ENCODE data around the gene ADGRG1. TPM values are rescaled to one million over a fixed set of nuclear protein-coding genes. Genes with fewer than 3 reads are reported as not detected.

The ADGRG1 gene
- total and polyA plus RNA-seq, 12 donors, result 1.8 to 69.9 (median 41.4) TPM

DNA sequence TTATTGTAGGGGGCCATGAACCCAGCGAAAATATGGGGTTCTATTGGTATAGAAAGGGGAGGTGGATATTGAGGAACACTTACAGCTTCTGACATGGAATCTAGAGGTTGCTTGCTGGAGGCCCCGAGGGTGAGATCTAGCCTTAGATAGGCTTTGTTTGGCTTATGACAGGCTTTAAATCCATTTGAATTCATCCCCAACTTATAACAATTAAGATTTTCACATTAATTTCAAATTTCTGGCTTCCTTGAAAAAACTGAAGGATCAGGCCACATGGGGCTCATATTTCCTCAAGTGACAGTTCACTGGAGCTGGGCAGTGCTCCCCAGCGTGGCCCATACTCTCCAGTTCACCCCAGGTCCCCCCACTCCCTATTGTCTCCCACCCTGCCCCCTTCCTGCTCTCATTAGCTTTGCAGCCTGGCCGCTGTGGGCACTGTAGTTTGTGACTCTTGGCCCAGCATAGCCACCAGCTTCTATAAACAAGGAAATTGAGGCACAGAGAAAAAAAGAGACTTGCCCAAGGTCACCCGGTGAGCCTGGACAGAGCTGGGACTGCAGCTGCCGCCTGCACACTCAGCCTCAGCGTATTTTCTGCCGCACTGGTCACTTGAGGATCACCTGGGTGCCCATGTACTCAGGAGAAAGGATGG lies 19.8 kb upstream of the ADGRG1 start:
- intact Hi-C loops (cut with DNase I), result no loop called here
- peaks cover 4% of the 10 kb centered on the region for H3K27me3 ChIP-seq
- no peaks in the 10 kb centered on the region for H3K9me3 ChIP-seq (replicated peaks in 1 of 3)
- 85 to 98% (median 90%) methylated on average over 8 of the region's 8 CpGs for WGBS, 4 donors
- peaks cover 3 to 24% of the 10 kb centered on the region in 2 donors for H3K4me1 ChIP-seq (replicated peaks in 1 of 2)
- no peak overlapping the region for H3K27ac ChIP-seq
- H3K36me3 ChIP-seq (replicated peaks in 1 of 2), result no peaks in the 10 kb centered on the region
- TF ChIP-seq, protein P1, sequence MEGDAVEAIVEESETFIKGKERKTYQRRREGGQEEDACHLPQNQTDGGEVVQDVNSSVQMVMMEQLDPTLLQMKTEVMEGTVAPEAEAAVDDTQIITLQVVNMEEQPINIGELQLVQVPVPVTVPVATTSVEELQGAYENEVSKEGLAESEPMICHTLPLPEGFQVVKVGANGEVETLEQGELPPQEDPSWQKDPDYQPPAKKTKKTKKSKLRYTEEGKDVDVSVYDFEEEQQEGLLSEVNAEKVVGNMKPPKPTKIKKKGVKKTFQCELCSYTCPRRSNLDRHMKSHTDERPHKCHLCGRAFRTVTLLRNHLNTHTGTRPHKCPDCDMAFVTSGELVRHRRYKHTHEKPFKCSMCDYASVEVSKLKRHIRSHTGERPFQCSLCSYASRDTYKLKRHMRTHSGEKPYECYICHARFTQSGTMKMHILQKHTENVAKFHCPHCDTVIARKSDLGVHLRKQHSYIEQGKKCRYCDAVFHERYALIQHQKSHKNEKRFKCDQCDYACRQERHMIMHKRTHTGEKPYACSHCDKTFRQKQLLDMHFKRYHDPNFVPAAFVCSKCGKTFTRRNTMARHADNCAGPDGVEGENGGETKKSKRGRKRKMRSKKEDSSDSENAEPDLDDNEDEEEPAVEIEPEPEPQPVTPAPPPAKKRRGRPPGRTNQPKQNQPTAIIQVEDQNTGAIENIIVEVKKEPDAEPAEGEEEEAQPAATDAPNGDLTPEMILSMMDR (IDR thresholded peaks at IDR 0.05), result no peak
- TF ChIP-seq POLR2A (IDR thresholded peaks at IDR 0.05), result no peak
- no peak overlapping the region for H3K4me3 ChIP-seq
- peak in 4 of 7 donors; percentile 7 to 44 (median 14) for DNase-seq

DNA sequence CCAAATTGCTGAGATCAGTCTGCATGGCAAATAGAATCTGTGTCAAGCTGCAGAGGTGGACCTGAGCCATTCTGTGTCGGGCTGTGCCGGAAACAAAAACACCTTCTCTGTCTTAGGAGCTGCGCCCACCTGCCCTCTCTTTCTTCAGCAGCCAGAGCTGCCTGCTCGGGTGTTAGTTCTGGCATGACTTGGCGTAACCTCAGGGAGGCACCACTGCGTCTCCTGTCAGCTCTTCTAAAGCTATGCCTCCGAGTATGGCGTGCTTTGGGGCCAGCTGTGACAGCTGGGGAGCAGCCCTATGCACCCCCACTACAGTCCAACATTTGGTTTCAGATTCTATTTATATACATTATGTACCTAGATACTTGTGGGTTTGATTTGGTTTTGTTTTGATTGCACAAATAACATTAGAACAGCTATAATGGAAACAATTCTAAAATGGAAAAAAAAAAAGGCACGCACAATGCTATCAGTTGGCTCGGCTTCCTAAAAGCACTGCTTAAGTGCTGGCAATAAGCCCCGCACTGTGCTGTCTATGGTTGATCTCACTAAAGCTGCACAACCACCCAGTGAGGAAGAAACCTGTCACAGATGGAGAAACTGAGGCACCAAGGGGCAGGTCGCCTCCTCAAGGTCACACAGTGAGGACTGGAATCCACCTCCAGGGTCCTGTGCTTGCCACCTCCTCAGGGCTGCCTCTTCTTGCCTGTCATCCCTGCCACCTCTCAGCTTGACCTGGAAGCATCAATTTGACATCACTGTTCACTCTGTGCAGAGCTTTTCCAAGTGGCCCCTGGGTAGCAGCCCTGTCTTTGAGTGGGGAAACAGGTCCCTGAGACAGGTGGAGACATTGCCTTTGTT lies 18.7 kb upstream of the ADGRG1 start:
- 24 to 48% (median 44%) methylated on average over 9 to 12 of the region's 12 CpGs for WGBS, 4 donors
- H3K27me3 ChIP-seq, result no peaks in the 10 kb centered on the region

DNA sequence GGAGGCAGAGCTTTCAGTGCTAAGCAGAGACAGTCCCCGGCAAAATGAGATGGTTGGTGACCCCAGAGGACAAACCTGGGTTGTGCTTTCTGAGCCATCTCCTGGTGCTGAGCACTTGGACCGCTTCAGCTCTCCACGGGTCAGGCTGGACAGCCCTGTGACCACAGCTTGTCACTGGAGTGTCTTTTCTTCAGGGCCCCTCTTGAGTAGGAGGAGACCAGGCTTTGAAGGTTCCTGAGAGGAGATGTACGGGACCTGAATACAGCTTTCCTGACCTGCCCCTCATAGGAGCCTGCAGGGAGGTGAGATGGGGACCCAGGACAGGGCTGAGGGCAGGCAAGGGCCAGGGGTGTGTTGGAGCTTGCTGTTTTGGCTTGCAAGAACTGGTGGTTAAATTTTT lies 17.8 kb upstream of the ADGRG1 start:
- Histone ChIP-seq H3K27ac (peak overlapping the region in 1 of 5 donors; percentile 42), H3K9me3 (replicated peaks in 1 of 3) (no peaks in the 10 kb centered on the region), H3K4me3 (no peak overlapping the region), H3K27me3 (no peaks in the 10 kb centered on the region), H3K36me3 (replicated peaks in 1 of 2) (no peaks in the 10 kb centered on the region), H3K4me1 (replicated peaks in 1 of 2) (peaks cover 3 to 24% of the 10 kb centered on the region in 2 donors)
- DNase-seq, result peak in 3 of 7 donors; percentile 14 to 36 (median 19)
- 78 to 100% (median 85%) methylated on average over 2 to 4 of the region's 4 CpGs for WGBS, 4 donors
- intact Hi-C loops (cut with DNase I), result no loop called here
- TF ChIP-seq POLR2A (IDR thresholded peaks at IDR 0.05), result no peak
- TF ChIP-seq, protein P1 (IDR thresholded peaks at IDR 0.05), result no peak

More for the DNA sequence above, 18.7 kb upstream of the ADGRG1 start:
- no peak for TF ChIP-seq POLR2A (IDR thresholded peaks at IDR 0.05)
- TF ChIP-seq, protein P1 (IDR thresholded peaks at IDR 0.05), result no peak
- intact Hi-C loops (cut with DNase I), result no loop called here
- Histone ChIP-seq H3K9me3 (replicated peaks in 1 of 3) (no peaks in the 10 kb centered on the region), H3K36me3 (replicated peaks in 1 of 2) (no peaks in the 10 kb centered on the region), H3K27ac (no peak overlapping the region), H3K4me3 (no peak overlapping the region), H3K4me1 (replicated peaks in 1 of 2) (peaks cover 3 to 24% of the 10 kb centered on the region in 2 donors)
- peak in 6 of 7 donors; percentile 28 to 74 (median 46) for DNase-seq

DNA sequence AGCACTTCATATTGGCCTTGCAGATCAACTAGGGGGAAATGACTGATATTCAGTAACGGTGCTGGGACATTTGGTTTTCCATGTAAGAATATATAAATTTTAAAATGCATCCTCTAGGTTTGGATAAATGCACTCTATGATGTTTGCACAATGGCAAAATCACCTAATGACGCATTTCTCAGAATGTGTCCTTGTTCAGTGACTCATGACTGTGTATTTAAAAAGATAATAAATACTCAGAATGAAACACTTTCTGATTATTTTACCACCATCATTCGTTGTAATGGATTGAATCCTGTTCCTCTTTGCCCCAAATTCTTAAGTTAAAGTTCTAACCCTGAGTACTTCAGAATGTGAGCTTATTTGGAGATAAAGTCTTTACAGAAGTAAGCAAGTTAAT lies 17.2 kb upstream of the ADGRG1 start:
- 35 to 46% (median 42%) methylated on average over 3 of the region's 3 CpGs for WGBS, 4 donors
- intact Hi-C loops (cut with DNase I), result no loop called here

More for the DNA sequence above, 17.2 kb upstream of the ADGRG1 start:
- no peak overlapping the region for H3K4me3 ChIP-seq
- no peaks in the 10 kb centered on the region for H3K27me3 ChIP-seq
- peak in 4 of 7 donors; percentile 13 to 20 (median 18) for DNase-seq
- no peak for TF ChIP-seq POLR2A (IDR thresholded peaks at IDR 0.05)
- TF ChIP-seq, protein P1 (IDR thresholded peaks at IDR 0.05), result no peak
- H3K9me3 ChIP-seq (replicated peaks in 1 of 3), result no peaks in the 10 kb centered on the region
- H3K4me1 ChIP-seq (replicated peaks in 1 of 2), result peaks cover 3 to 24% of the 10 kb centered on the region in 2 donors
- peak overlapping the region in 2 of 5 donors; percentile 42 to 64 for H3K27ac ChIP-seq
- H3K36me3 ChIP-seq (replicated peaks in 1 of 2), result no peaks in the 10 kb centered on the region
